ENCODE data around the gene TMEM11. TPM values are rescaled to one million over a fixed set of nuclear protein-coding genes. Genes with fewer than 3 reads are reported as not detected.

TMEM11 gene
- total RNA-seq, 1 experiment from 2014 or later = 32.5 TPM

GRCh38 chr17:21172846-21173245 is 41.1 kb downstream of the TMEM11 start:
- Histone ChIP-seq H3K79me2 (ENCODE audit: insufficient read depth, low read length) (no peaks in the 10 kb centered on the region), H3K56ac (ENCODE audit: insufficient read length, low read depth, low read length) (no peak overlapping the region), H3K27me3 (ENCODE audit: insufficient read depth, low read length) (no peaks in the 10 kb centered on the region), H3K27ac (ENCODE audit: insufficient read length, low read depth, low read length) (no peak overlapping the region), H3K23me2 (ENCODE audit: insufficient read length, low read depth, low read length, poor library complexity, severe bottlenecking) (no peaks in the 10 kb centered on the region), H3K14ac (ENCODE audit: insufficient read depth, low read length) (no peak overlapping the region), H3K9ac (ENCODE audit: extremely low read depth, insufficient read length, low read length) (no peak overlapping the region), H4K20me1 (ENCODE audit: control insufficient read depth, insufficient read depth, insufficient read length) (no peaks in the 10 kb centered on the region), H2AK5ac (ENCODE audit: insufficient read length, low read length) (no peak overlapping the region), H3K9me3 (ENCODE audit: control insufficient read depth, low read depth, low read length) (no peaks in the 10 kb centered on the region), H3K18ac (ENCODE audit: insufficient read length, low read depth, low read length) (no peak overlapping the region), H2BK120ac (ENCODE audit: low read depth, low read length, poor library complexity, severe bottlenecking) (no peak overlapping the region), H3K79me1 (ENCODE audit: insufficient read depth, low read depth, low read length, poor library complexity, severe bottlenecking) (no peaks in the 10 kb centered on the region), H3K4ac (ENCODE audit: low read depth, low read length) (no peak overlapping the region), H4K5ac (ENCODE audit: insufficient read length, low read depth, low read length) (no peak overlapping the region), H3K4me1 (ENCODE audit: insufficient read depth, low read length) (no peaks in the 10 kb centered on the region), H2BK5ac (ENCODE audit: insufficient read length, low read length) (no peak overlapping the region), H4K91ac (ENCODE audit: insufficient read length, low read depth, low read length) (no peak overlapping the region), H2AFZ (ENCODE audit: low read length) (no peak overlapping the region), H2BK12ac (ENCODE audit: insufficient read length, low read depth, low read length) (no peak overlapping the region), H3K4me2 (ENCODE audit: insufficient read depth, insufficient read length, low read length) (no peak overlapping the region), H2BK20ac (ENCODE audit: low read depth, low read length, poor library complexity, severe bottlenecking) (no peak overlapping the region), H2BK15ac (ENCODE audit: low read depth, low read length) (no peak overlapping the region), H3T11ph (ENCODE audit: low read length) (no peak overlapping the region), H4K8ac (replicated peaks; ENCODE audit: insufficient read length, low read depth, low read length) (no peak overlapping the region), H3K23ac (ENCODE audit: insufficient read length, low read depth, low read length) (no peak overlapping the region)
- Mint-ChIP-seq H3K4me1 (no peaks in the 10 kb centered on the region), H3K4me3 (no peak overlapping the region), H3K36me3 (ENCODE audit: insufficient read depth in 1 of 3, low read depth in 3 of 3) (peaks cover 0 to 23% (median 12%) of the 10 kb centered on the region in 3 experiments; a peak in 6 of 7 replicates), H3K27ac (no peak overlapping the region), H3K27me3 (ENCODE audit: low read depth) (no peaks in the 10 kb centered on the region), H3K9me3 (no peaks in the 10 kb centered on the region)
- no peak for TF ChIP-seq CTCF (conservative IDR thresholded peaks at IDR 0.05)
- no CpG with 5 or more reads among the region's 6 CpGs for WGBS (ENCODE audit: extremely low coverage, insufficient read length, low lambda C conversion rate)
- no peak for DNase-seq
